Transverse colon (tissue), 4 donors: ENCODE data around the gene IQCM. TPM values are rescaled to one million over a fixed set of nuclear protein-coding genes. Genes with fewer than 3 reads are reported as not detected.

Source experiments
- DNase-seq: peaks from one replicate; pipeline ENCODE4 v3.0.0-alpha.2; 2019
- H3K27ac ChIP-seq, 4 donors: fragments of 200-600 bp; sonication (generic); 2 replicates each; pipeline ENCODE4 v1.5.1; 2016 to 2018; ENCODE audit warnings: inconsistent platforms in 4 of 4
- H3K27me3 ChIP-seq: fragments of 200-600 bp; sonication (generic); 2 replicates; pipeline ENCODE4 v1.5.1; 2017; ENCODE audit warnings: inconsistent platforms
- H3K36me3 ChIP-seq, 4 donors: fragments of 200-600 bp; sonication (generic); 2 replicates each; pipeline ENCODE4 v1.5.1; 2017 to 2019; ENCODE audit warnings: inconsistent platforms in 4 of 4
- H3K4me1 ChIP-seq, 4 donors: fragments of 200-600 bp; sonication (generic); 2 replicates each; pipeline ENCODE4 v1.5.1; 2017 to 2020; ENCODE audit warnings: inconsistent platforms in 4 of 4
- H3K4me3 ChIP-seq, 4 donors: fragments of 200-600 bp; sonication (generic); 1 replicate in 1 of 4; 2 replicates in 3 of 4; pipeline versions ENCODE4 v1.5.1 to v1.6.1; 2017 to 2019; ENCODE audit warnings: inconsistent platforms in 4 of 4
- H3K9me3 ChIP-seq, 2 donors: fragments of 200-600 bp; sonication (generic); 2 replicates each; pipeline ENCODE4 v1.5.1; 2017 to 2019; ENCODE audit warnings: inconsistent platforms in 2 of 2
- EP300 ChIP-seq: sonication (generic); formaldehyde crosslinking; IDR thresholded peaks from one replicate; pipeline ENCODE4 v1.6.1; 2017; ENCODE audit warnings: antibody characterized with exemption, low read depth
- POLR2A ChIP-seq: fragments of 450-650 bp; IDR thresholded peaks from one replicate; pipeline ENCODE4 v1.6.1; 2016; ENCODE audit warnings: antibody characterized with exemption, mild to moderate bottlenecking, moderate library complexity
- POLR2AphosphoS5 ChIP-seq, 3 donors: sonication (generic); formaldehyde crosslinking; IDR thresholded peaks; one replicate each; pipeline ENCODE4 v1.6.1; 2016; ENCODE audit warnings: antibody characterized with exemption in 3 of 3
- WGBS, 2 donors: methylation state at CpG; one replicate each; pipeline ENCODE4 v1.1.5; 2018; ENCODE audit warnings: low coverage in 1 of 2; 5-methylcytosine and 5-hydroxymethylcytosine counted together
- in situ Hi-C, 4 donors: fragments of 200-750 bp; cut with MboI; loops; one replicate each; pipeline versions ENCODE4 v1.15.0 to v1.15.1; 2017; ENCODE audit warnings: low sequenced_read_pairs in 3 of 4, low pct_ligation_motif_present in 1 of 4, low pct_unique_long_range_greater_than_20kb in 1 of 4
- intact Hi-C: fragments of 100-400 bp; cut with DNase I; formaldehyde crosslinking; loops from one replicate; pipeline ENCODE4 v1.15.1; 2023; ENCODE audit warnings: low total_unique reads
- total RNA-seq, 4 donors: library from RNA; depleted of rRNA; stranded (reverse); fragments of >200 nt; gene quantifications; one replicate each; pipeline ENCODE4 v1.1.0, GENCODE V29; 2016
- TF ChIP-seq, protein P1 (sequence below), 5 experiments: fragments of 200-600 bp in 3 of 5; fragments of 450-650 bp in 2 of 5; sonication (generic) in 3 of 5; IDR thresholded peaks; 1 replicate in 2 of 5; 2 replicates in 3 of 5; pipeline ENCODE4 v1.5.1; 2016 to 2017; ENCODE audit warnings: antibody characterized with exemption in 5 of 5, inconsistent platforms in 3 of 5, mild to moderate bottlenecking in 2 of 5, moderate library complexity in 1 of 5

IQCM gene
- total RNA-seq, 4 donors from 2014 or later: 4.0 to 8.6 (median 8.5) TPM

- intact Hi-C loops: no loop called here
- DNase-seq: no peak
- in situ Hi-C loops: no loop called here
- Histone ChIP-seq H3K27ac (no peak overlapping the region), H3K36me3 (no peaks in the 10 kb centered on the region), H3K9me3 (no peaks in the 10 kb centered on the region), H3K4me3 (no peak overlapping the region), H3K4me1 (no peaks in the 10 kb centered on the region), H3K27me3 (no peaks in the 10 kb centered on the region)
- WGBS, 2 donors: 80 to 100% methylated on average over 1 of the region's 1 CpG
- TF ChIP-seq, protein P1, sequence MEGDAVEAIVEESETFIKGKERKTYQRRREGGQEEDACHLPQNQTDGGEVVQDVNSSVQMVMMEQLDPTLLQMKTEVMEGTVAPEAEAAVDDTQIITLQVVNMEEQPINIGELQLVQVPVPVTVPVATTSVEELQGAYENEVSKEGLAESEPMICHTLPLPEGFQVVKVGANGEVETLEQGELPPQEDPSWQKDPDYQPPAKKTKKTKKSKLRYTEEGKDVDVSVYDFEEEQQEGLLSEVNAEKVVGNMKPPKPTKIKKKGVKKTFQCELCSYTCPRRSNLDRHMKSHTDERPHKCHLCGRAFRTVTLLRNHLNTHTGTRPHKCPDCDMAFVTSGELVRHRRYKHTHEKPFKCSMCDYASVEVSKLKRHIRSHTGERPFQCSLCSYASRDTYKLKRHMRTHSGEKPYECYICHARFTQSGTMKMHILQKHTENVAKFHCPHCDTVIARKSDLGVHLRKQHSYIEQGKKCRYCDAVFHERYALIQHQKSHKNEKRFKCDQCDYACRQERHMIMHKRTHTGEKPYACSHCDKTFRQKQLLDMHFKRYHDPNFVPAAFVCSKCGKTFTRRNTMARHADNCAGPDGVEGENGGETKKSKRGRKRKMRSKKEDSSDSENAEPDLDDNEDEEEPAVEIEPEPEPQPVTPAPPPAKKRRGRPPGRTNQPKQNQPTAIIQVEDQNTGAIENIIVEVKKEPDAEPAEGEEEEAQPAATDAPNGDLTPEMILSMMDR (IDR thresholded peaks at IDR 0.05): no peak
- TF ChIP-seq POLR2A (no peak), POLR2AphosphoS5 (IDR thresholded peaks at IDR 0.05) (no peak), EP300 (no peak)
Observed at GRCh38 chr4:149584722-149585121, 230.9 kb downstream of the IQCM start.

GRCh38 chr4:149574971-149575370 lies 240.7 kb downstream of the IQCM start:
- in situ Hi-C loops (no loop called here), intact Hi-C loops (no loop called here)
- Histone ChIP-seq H3K4me1 (no peaks in the 10 kb centered on the region), H3K9me3 (no peaks in the 10 kb centered on the region), H3K27me3 (no peaks in the 10 kb centered on the region), H3K4me3 (no peak overlapping the region), H3K27ac (no peak overlapping the region), H3K36me3 (no peaks in the 10 kb centered on the region)
- 80 to 81% methylated on average over 1 to 4 of the region's 4 CpGs for WGBS, 2 donors
- TF ChIP-seq EP300: no peak
- TF ChIP-seq, protein P1 (IDR thresholded peaks at IDR 0.05): no peak
- TF ChIP-seq POLR2AphosphoS5 (IDR thresholded peaks at IDR 0.05): no peak
- TF ChIP-seq POLR2A: no peak
- no peak for DNase-seq

DNA sequence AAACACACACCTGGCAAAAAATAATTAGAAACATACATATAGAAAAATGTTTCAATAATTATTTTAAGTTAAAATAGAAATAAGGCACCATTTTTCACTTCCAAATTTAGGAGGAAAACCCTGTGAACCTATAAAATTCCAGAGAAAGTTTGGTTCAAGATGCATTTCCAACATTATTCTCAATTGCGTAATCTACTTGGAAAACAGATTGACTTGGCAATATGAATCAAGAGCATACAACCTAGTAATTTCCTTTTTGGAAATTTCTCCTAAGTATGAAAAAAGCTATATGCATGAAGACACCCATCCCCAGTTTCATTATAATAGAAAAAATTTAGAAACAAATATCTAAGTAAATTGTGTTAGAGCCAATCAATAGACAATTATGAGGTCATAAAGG lies 242.9 kb downstream of the IQCM start:
- Histone ChIP-seq H3K27ac (no peak overlapping the region), H3K4me3 (no peak overlapping the region), H3K27me3 (no peaks in the 10 kb centered on the region), H3K4me1 (no peaks in the 10 kb centered on the region), H3K36me3 (no peaks in the 10 kb centered on the region), H3K9me3 (no peaks in the 10 kb centered on the region)
- in situ Hi-C loops: no loop called here
- DNase-seq: no peak
- WGBS, 2 donors: 93 to 100% methylated on average over 1 of the region's 1 CpG
- TF ChIP-seq EP300: no peak
- TF ChIP-seq, protein P1 (IDR thresholded peaks at IDR 0.05): no peak
- TF ChIP-seq POLR2AphosphoS5 (IDR thresholded peaks at IDR 0.05): no peak
- TF ChIP-seq POLR2A: no peak
- intact Hi-C loops: no loop called here

- in situ Hi-C loops (no loop called here), intact Hi-C loops (no loop called here)
- H3K4me3 ChIP-seq: no peak overlapping the region
- no peak for DNase-seq
- TF ChIP-seq POLR2A: no peak
- H3K27me3 ChIP-seq: no peaks in the 10 kb centered on the region
- no peaks in the 10 kb centered on the region for H3K4me1 ChIP-seq
- no peak overlapping the region for H3K27ac ChIP-seq
- 82% methylated on average over 1 of the region's 1 CpG; no CpG with 5 or more reads in 1 of the 2 donors for WGBS, 2 donors
- no peaks in the 10 kb centered on the region for H3K9me3 ChIP-seq
- H3K36me3 ChIP-seq: no peaks in the 10 kb centered on the region
Observed at GRCh38 chr4:149555799-149556198, 259.8 kb downstream of the IQCM start.

- no peak overlapping the region for H3K27ac ChIP-seq
- DNase-seq: no peak
- H3K36me3 ChIP-seq: no peaks in the 10 kb centered on the region
- H3K9me3 ChIP-seq: no peaks in the 10 kb centered on the region
- intact Hi-C loops: no loop called here
- no peaks in the 10 kb centered on the region for H3K4me1 ChIP-seq
- no peak overlapping the region for H3K4me3 ChIP-seq
- 57 to 70% methylated on average over 1 of the region's 1 CpG for WGBS, 2 donors
- TF ChIP-seq, protein P1 (IDR thresholded peaks at IDR 0.05): no peak
- TF ChIP-seq POLR2AphosphoS5 (IDR thresholded peaks at IDR 0.05): no peak
- no peak for TF ChIP-seq EP300
- TF ChIP-seq POLR2A: no peak
- no peaks in the 10 kb centered on the region for H3K27me3 ChIP-seq
- in situ Hi-C loops: no loop called here
Observed at GRCh38 chr4:149555146-149555545, 260.5 kb downstream of the IQCM start.
